Activated CD4-positive, alpha-beta T cell treated with anti-CD3 and anti-CD28 coated beads, Interleukin-2, amount 50 U/mL, for 16 hours (primary cell): ENCODE data around the gene CELSR1.
A peak's percentile ranks its signal among the peaks of the same experiment; 100 is the strongest.

Experiments
- DNase-seq: peaks from one replicate; pipeline ENCODE4 v3.0.0-alpha.2; 2020

The CELSR1 gene

GRCh38 chr22:46371623-46372226, 165.7 kb downstream of the CELSR1 start:
- DNase-seq, result no peak

GRCh38 chr22:46370584-46371291, 166.7 kb downstream of the CELSR1 start:
- no peak for DNase-seq

- no peak for DNase-seq
Measured at GRCh38 chr22:46369716-46370583, 167.5 kb downstream of the CELSR1 start.

- no peak for DNase-seq
Measured at GRCh38 chr22:46368871-46369715, 168.3 kb downstream of the CELSR1 start.

GRCh38 chr22:46368422-46368821, 169.0 kb downstream of the CELSR1 start:
- no peak for DNase-seq

GRCh38 chr22:46367707-46368191, 169.7 kb downstream of the CELSR1 start:
- DNase-seq, result peak; percentile 69

- DNase-seq, result no peak
Measured at GRCh38 chr22:46366801-46367706, 170.4 kb downstream of the CELSR1 start.

GRCh38 chr22:46366327-46366731, 171.1 kb downstream of the CELSR1 start:
- DNase-seq, result no peak

- DNase-seq, result no peak
Measured at GRCh38 chr22:46365166-46365624, 172.2 kb downstream of the CELSR1 start.

- DNase-seq, result no peak
Measured at GRCh38 chr22:46364341-46365165, 172.9 kb downstream of the CELSR1 start.

- DNase-seq, result no peak
Measured at GRCh38 chr22:46363611-46364321, 173.7 kb downstream of the CELSR1 start.

GRCh38 chr22:46362934-46363515, 174.4 kb downstream of the CELSR1 start:
- DNase-seq, result no peak

- no peak for DNase-seq
Measured at GRCh38 chr22:46362203-46362933, 175.1 kb downstream of the CELSR1 start.

- DNase-seq, result no peak
Measured at GRCh38 chr22:46361826-46362202, 175.6 kb downstream of the CELSR1 start.

- no peak for DNase-seq
Measured at GRCh38 chr22:46360891-46361290, 176.5 kb downstream of the CELSR1 start.

GRCh38 chr22:46360097-46360496, 177.3 kb downstream of the CELSR1 start:
- DNase-seq, result no peak

- DNase-seq, result no peak
Measured at GRCh38 chr22:46359362-46359761, 178.1 kb downstream of the CELSR1 start.

- no peak for DNase-seq
Measured at GRCh38 chr22:46358766-46359165, 178.7 kb downstream of the CELSR1 start.
